Fibroblast of lung (primary cell): ENCODE data around the gene DMBT1. TPM values are rescaled to one million over a fixed set of nuclear protein-coding genes. Genes with fewer than 3 reads are reported as not detected.

Source experiments
- DNase-seq, 2 donors: peaks; one replicate each; pipeline versions ENCODE4 v3.0.0 to v3.0.0-alpha.2; 2010; ENCODE audit warnings: low read depth in 2 of 2
- H2AFZ ChIP-seq: 2 replicates; pipeline ENCODE4 v1.5.1; 2012; ENCODE audit warnings: low read length, control low read depth, inconsistent platforms
- H3K27ac ChIP-seq: 2 replicates; pipeline ENCODE4 v1.5.1; 2011; ENCODE audit warnings: low read length, control low read depth; ENCODE audit not compliant: insufficient read depth
- H3K27me3 ChIP-seq: 2 replicates; pipeline ENCODE4 v1.5.1; 2011; ENCODE audit warnings: mild to moderate bottlenecking, low read length; ENCODE audit not compliant: control insufficient read depth, insufficient read depth
- H3K36me3 ChIP-seq: 2 replicates; pipeline ENCODE4 v1.5.1; 2011; ENCODE audit warnings: low read length; ENCODE audit not compliant: control insufficient read depth, insufficient read depth
- H3K4me1 ChIP-seq: 2 replicates; pipeline ENCODE4 v1.5.1; 2011; ENCODE audit warnings: low read length; ENCODE audit not compliant: control insufficient read depth, insufficient read depth; ENCODE audit errors: extremely low read depth
- H3K4me2 ChIP-seq: 2 replicates; pipeline ENCODE4 v1.5.1; 2011; ENCODE audit warnings: low read length, control low read depth; ENCODE audit not compliant: insufficient read depth; ENCODE audit errors: extremely low read depth
- H3K4me3 ChIP-seq, 4 experiments: fragments of 200-600 bp in 1 of 4; sonication (generic) in 1 of 4; replicated peaks in 1 of 4; 2 replicates each; pipeline ENCODE4 v1.5.1; 2011 to 2016; ENCODE audit warnings: low read length in 4 of 4, low read depth in 3 of 4, mild to moderate bottlenecking in 3 of 4, control low read depth in 2 of 4, inconsistent platforms in 1 of 4, mixed read lengths in 1 of 4; ENCODE audit not compliant: insufficient read depth in 1 of 4; ENCODE audit errors: control extremely low read depth in 1 of 4
- H3K79me2 ChIP-seq: 2 replicates; pipeline ENCODE4 v1.5.1; 2012; ENCODE audit warnings: mild to moderate bottlenecking, low read length, inconsistent platforms; ENCODE audit not compliant: control insufficient read depth, insufficient read depth
- H3K9ac ChIP-seq: 2 replicates; pipeline ENCODE4 v1.5.1; 2011; ENCODE audit warnings: mild to moderate bottlenecking, low read length, control low read depth; ENCODE audit not compliant: insufficient read depth
- H3K9me3 ChIP-seq: 2 replicates; pipeline ENCODE4 v1.5.1; 2012; ENCODE audit warnings: low read depth, low read length; ENCODE audit not compliant: control insufficient read depth, insufficient read depth
- H4K20me1 ChIP-seq: 2 replicates; pipeline ENCODE4 v1.5.1; 2011; ENCODE audit warnings: low read length; ENCODE audit not compliant: control insufficient read depth, insufficient read depth; ENCODE audit errors: extremely low read depth
- EZH2 ChIP-seq: IDR thresholded peaks from 2 replicates; pipeline ENCODE4 v1.5.1; 2012; ENCODE audit warnings: low read length, control low read depth, mild to moderate bottlenecking; ENCODE audit errors: missing control alignments
- polyA plus RNA-seq, 2 donors: library from polyadenylated mRNA; depleted of rRNA in 1 of 2; stranded (reverse) in 1 of 2; unstranded in 1 of 2; fragments of >200 nt; gene quantifications; 2 replicates each; pipeline ENCODE4 v1.2.1, GENCODE V29; 2011 to 2012; ENCODE audit warnings: missing spikeins in 1 of 2
- total RNA-seq: library from RNA; depleted of rRNA; stranded (reverse); fragments of >200 nt; gene quantifications from 2 replicates; pipeline ENCODE4 v1.2.1, GENCODE V29; 2014
- TF ChIP-seq, protein P1 (sequence below), 2 donors: IDR thresholded peaks in 1 of 2; conservative IDR thresholded peaks in 1 of 2; 1 replicate in 1 of 2; 2 replicates in 1 of 2; pipeline ENCODE4 v1.5.1; 2011 to 2012; ENCODE audit warnings: low read length in 2 of 2, control low read depth in 1 of 2, inconsistent platforms in 1 of 2, low read depth in 1 of 2, mild to moderate bottlenecking in 1 of 2

The DMBT1 gene
- total and polyA plus RNA-seq, 2 donors (not counting 1 experiment from before 2014, with no cell fraction given): under 0.01 TPM; not detected in 1

DNA sequence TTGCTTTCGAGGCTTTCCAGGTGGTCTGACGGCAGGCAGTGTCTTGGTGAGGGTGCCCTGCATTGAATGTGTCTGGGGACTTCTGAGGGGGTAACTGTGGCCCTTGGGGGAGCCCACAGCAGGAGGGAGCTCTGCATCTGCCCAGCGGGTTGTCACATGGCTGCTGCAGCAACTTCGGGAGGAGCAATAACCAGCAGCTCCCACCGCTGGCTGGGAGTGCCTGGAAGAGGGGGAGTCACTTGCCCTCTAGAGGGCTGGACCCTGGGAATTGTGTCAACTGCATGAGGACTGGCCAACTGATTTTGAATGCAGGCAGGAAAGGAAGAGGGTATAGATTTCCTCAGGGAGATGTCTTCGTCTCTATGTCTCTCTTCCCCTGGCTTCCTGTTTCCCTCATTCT lies 112.7 kb downstream of the DMBT1 start:
- H3K4me1 ChIP-seq: no peaks in the 10 kb centered on the region
- H3K9me3 ChIP-seq: no peaks in the 10 kb centered on the region
- DNase-seq: no peak
- no peak overlapping the region for H2AFZ ChIP-seq
- H3K27me3 ChIP-seq: no peaks in the 10 kb centered on the region
- H3K4me3 ChIP-seq: no peak overlapping the region
- H4K20me1 ChIP-seq: no peaks in the 10 kb centered on the region
- H3K9ac ChIP-seq: no peak overlapping the region
- TF ChIP-seq, protein P1, sequence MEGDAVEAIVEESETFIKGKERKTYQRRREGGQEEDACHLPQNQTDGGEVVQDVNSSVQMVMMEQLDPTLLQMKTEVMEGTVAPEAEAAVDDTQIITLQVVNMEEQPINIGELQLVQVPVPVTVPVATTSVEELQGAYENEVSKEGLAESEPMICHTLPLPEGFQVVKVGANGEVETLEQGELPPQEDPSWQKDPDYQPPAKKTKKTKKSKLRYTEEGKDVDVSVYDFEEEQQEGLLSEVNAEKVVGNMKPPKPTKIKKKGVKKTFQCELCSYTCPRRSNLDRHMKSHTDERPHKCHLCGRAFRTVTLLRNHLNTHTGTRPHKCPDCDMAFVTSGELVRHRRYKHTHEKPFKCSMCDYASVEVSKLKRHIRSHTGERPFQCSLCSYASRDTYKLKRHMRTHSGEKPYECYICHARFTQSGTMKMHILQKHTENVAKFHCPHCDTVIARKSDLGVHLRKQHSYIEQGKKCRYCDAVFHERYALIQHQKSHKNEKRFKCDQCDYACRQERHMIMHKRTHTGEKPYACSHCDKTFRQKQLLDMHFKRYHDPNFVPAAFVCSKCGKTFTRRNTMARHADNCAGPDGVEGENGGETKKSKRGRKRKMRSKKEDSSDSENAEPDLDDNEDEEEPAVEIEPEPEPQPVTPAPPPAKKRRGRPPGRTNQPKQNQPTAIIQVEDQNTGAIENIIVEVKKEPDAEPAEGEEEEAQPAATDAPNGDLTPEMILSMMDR (conservative IDR thresholded peaks at IDR 0.05 in 1 of 2, IDR thresholded peaks at IDR 0.05 in 1 of 2; ENCODE audit: low read depth in 1 of 2, low read length in 2 of 2): no peak
- TF ChIP-seq EZH2: no peak
- no peak overlapping the region for H3K4me2 ChIP-seq
- H3K79me2 ChIP-seq: no peaks in the 10 kb centered on the region
- H3K27ac ChIP-seq: no peak overlapping the region
- H3K36me3 ChIP-seq: no peaks in the 10 kb centered on the region

DNA sequence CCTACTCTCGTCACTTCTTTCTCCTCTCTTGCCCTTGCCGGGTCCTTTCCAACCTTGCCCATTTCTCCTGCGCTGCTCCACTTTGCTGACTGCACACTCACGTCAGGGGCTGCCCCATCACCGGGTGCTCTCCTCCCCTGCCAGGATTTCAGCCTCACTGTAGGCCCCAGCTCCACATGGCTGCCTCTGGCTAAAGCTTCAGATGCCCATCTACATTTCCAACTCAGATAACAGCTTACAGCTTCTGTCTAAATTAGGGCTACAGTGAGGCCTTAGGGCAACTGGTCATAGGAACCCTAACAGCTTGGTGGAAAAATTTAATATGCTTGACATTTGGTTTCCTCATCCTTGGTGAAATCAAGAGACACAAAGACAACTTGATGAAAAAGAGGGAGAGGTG lies 113.2 kb downstream of the DMBT1 start:
- H3K9ac ChIP-seq: no peak overlapping the region
- H3K36me3 ChIP-seq: no peaks in the 10 kb centered on the region
- no peaks in the 10 kb centered on the region for H3K4me1 ChIP-seq
- no peak overlapping the region for H3K4me2 ChIP-seq
- H3K79me2 ChIP-seq: no peaks in the 10 kb centered on the region
- no peak for DNase-seq
- no peak overlapping the region for H2AFZ ChIP-seq
- H3K9me3 ChIP-seq: no peaks in the 10 kb centered on the region
- no peaks in the 10 kb centered on the region for H3K27me3 ChIP-seq
- H3K4me3 ChIP-seq: no peak overlapping the region
- H3K27ac ChIP-seq: no peak overlapping the region
- TF ChIP-seq, protein P1 (conservative IDR thresholded peaks at IDR 0.05 in 1 of 2, IDR thresholded peaks at IDR 0.05 in 1 of 2; ENCODE audit: low read depth in 1 of 2, low read length in 2 of 2): no peak
- TF ChIP-seq EZH2: no peak
- H4K20me1 ChIP-seq: no peaks in the 10 kb centered on the region

DNA sequence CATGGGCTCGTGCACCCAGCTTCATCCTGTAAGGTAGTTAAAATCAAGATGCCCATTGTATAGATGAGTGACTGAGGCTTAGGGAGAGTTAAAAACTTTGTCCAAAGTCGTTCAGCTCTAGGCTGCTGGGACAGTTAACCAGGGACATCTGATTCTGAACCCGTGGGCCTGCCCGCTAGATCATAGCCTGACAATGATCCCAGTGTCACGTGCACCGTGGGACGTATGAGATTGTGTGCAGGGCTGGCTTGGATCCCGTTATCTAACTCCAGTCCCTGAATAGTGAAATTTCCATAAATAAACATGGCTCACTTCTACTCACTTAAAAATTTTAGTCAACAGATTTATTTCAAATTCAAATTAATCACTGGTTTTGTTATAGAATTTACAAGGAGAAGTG lies 114.2 kb downstream of the DMBT1 start:
- H3K27ac ChIP-seq: no peak overlapping the region
- TF ChIP-seq, protein P1 (conservative IDR thresholded peaks at IDR 0.05 in 1 of 2, IDR thresholded peaks at IDR 0.05 in 1 of 2; ENCODE audit: low read depth in 1 of 2, low read length in 2 of 2): no peak
- no peak for TF ChIP-seq EZH2
- H4K20me1 ChIP-seq: no peaks in the 10 kb centered on the region
- no peak for DNase-seq
- no peaks in the 10 kb centered on the region for H3K27me3 ChIP-seq
- no peaks in the 10 kb centered on the region for H3K36me3 ChIP-seq
- H3K79me2 ChIP-seq: no peaks in the 10 kb centered on the region
- H3K4me2 ChIP-seq: no peak overlapping the region
- no peaks in the 10 kb centered on the region for H3K4me1 ChIP-seq
- H2AFZ ChIP-seq: no peak overlapping the region
- H3K9me3 ChIP-seq: no peaks in the 10 kb centered on the region
- no peak overlapping the region for H3K9ac ChIP-seq
- H3K4me3 ChIP-seq: no peak overlapping the region
